ENCODE results near the gene DOCK8.

DOCK8 gene

DNA sequence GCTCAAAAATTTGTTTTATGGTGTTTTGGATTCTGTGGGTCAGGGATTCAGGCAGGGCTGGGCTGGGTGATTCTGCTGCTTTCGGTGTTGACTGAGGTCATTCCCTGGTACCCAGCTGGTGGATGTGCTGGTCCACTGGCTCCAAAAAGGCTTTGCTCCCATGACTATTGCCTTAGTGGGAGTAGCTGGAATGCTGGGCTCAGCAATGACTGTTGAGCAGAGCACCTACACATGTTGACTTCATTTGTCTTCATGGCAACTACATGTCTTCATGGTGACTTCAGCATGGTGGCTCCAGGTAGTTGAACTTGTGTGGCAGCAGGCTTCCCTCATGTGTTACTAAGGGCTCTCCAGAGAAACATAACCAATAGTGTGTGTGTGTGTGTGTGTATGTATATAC lies 297.2 kb downstream of the DOCK8 start:
- DNase-seq, result no peak

DNA sequence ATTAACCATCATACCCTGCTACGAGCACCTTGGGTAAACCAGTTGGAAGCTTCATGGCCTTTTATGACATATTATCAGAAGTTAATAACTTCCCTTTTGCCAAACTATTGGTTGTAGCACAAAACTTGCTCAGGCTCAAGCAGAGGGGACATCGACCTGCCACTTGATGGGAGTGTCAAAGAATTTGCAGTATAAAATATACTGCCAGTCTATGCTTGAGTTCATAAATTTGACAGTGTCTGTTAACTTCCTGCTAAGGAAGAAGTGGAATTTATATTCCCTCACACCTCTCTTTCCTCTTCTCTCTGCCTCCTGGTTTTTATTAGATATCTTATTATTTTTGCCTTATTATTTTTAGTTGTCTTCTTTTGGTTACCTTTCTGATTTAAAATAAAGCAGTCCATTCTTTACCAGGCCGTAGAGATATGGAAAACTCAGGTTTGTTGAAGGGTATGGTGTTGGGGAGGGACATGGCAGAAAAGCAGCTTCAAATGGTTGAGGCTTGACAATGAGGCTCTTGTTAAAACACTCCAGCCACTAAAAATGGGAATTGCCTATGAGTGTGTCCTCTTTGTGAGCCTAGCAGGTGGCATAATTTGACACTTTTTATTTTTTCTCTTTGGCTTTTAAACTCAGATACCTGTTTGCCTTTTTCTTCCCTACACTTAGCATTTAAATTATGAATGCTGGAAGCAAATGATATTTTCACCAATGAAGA lies 298.0 kb downstream of the DOCK8 start:
- peak; percentile 68 for DNase-seq

All from NCI-H1105 treated with DMSO at 0.1 percent for 48 hours (cell line).